ENCODE measurements around the gene EMX2. TPM values are rescaled to one million over a fixed set of nuclear protein-coding genes. Genes with fewer than 3 reads are reported as not detected.

EMX2 gene
- total RNA-seq, 2 donors from 2014 or later = not detected

GRCh38 chr10:117552701-117553141, 10.2 kb downstream of the EMX2 start:
- no peak for TF ChIP-seq CTCF (IDR thresholded peaks at IDR 0.05)
- no peak for TF ChIP-seq POLR2A (IDR thresholded peaks at IDR 0.05)
- no peak overlapping the region for H3K4me3 ChIP-seq
- no peak for DNase-seq

GRCh38 chr10:117553142-117553814, 10.7 kb downstream of the EMX2 start:
- Histone ChIP-seq H3K4me3 (no peak overlapping the region), H3K9me3 (no peaks in the 10 kb centered on the region), H3K27me3 (peaks cover 0 to 32% of the 10 kb centered on the region in 2 donors), H3K27ac (no peak overlapping the region), H3K36me3 (replicated peaks in 1 of 2; ENCODE audit: insufficient read depth in 1 of 2, low read depth in 2 of 2) (no peaks in the 10 kb centered on the region), H3K4me1 (peaks cover 15% of the 10 kb centered on the region)
- DNase-seq (no peak), ATAC-seq (no peak)
- intact Hi-C loops (cut with DNase I) = no loop called here
- no peak for TF ChIP-seq POLR2A (IDR thresholded peaks at IDR 0.05)
- TF ChIP-seq CTCF (IDR thresholded peaks at IDR 0.05) = no peak
- 0 to 1% methylated on average over 35 to 65 of the region's 65 CpGs for WGBS, 2 donors

More at GRCh38 chr10:117552701-117553141, 10.2 kb downstream of the EMX2 start:
- no peak for ATAC-seq
- peaks cover 0 to 33% of the 10 kb centered on the region in 2 donors for H3K27me3 ChIP-seq
- WGBS, 2 donors = 13 to 33% methylated on average over 5 to 13 of the region's 13 CpGs
- H3K36me3 ChIP-seq (replicated peaks in 1 of 2; ENCODE audit: insufficient read depth in 1 of 2, low read depth in 2 of 2) = no peaks in the 10 kb centered on the region
- intact Hi-C loops (cut with DNase I) = no loop called here
- no peak overlapping the region for H3K27ac ChIP-seq
- no peaks in the 10 kb centered on the region for H3K9me3 ChIP-seq
- H3K4me1 ChIP-seq = peaks cover 15% of the 10 kb centered on the region

- Histone ChIP-seq H3K27me3 (peaks cover 0 to 32% of the 10 kb centered on the region in 2 donors), H3K27ac (no peak overlapping the region), H3K36me3 (replicated peaks in 1 of 2; ENCODE audit: insufficient read depth in 1 of 2, low read depth in 2 of 2) (no peaks in the 10 kb centered on the region), H3K9me3 (no peaks in the 10 kb centered on the region), H3K4me3 (no peak overlapping the region), H3K4me1 (peaks cover 15% of the 10 kb centered on the region)
- ATAC-seq = no peak
- 6 to 11% methylated on average over 18 to 19 of the region's 19 CpGs for WGBS, 2 donors
- DNase-seq = no peak
- intact Hi-C loops (cut with DNase I) = no loop called here
- TF ChIP-seq POLR2A (IDR thresholded peaks at IDR 0.05) (no peak), CTCF (IDR thresholded peaks at IDR 0.05) (no peak)
Observed at GRCh38 chr10:117553815-117554172, 11.2 kb downstream of the EMX2 start.

- Histone ChIP-seq H3K36me3 (replicated peaks in 1 of 2; ENCODE audit: insufficient read depth in 1 of 2, low read depth in 2 of 2) (no peaks in the 10 kb centered on the region), H3K27me3 (peaks cover 0 to 32% of the 10 kb centered on the region in 2 donors), H3K27ac (no peak overlapping the region), H3K9me3 (no peaks in the 10 kb centered on the region), H3K4me1 (peaks cover 15% of the 10 kb centered on the region), H3K4me3 (no peak overlapping the region)
- ATAC-seq (no peak), DNase-seq (no peak)
- intact Hi-C loops (cut with DNase I) = no loop called here
- TF ChIP-seq CTCF (IDR thresholded peaks at IDR 0.05) (no peak), POLR2A (IDR thresholded peaks at IDR 0.05) (no peak)
- WGBS, 2 donors = 26 to 27% methylated on average over 14 of the region's 14 CpGs
Observed at GRCh38 chr10:117554241-117554814, 11.8 kb downstream of the EMX2 start.

Measured in body of pancreas (tissue), 4 donors.